Measurements from ENCODE around the gene HOXA5.
A peak's percentile ranks its signal among the peaks of the same experiment; 100 is the strongest.

The HOXA5 gene

DNA sequence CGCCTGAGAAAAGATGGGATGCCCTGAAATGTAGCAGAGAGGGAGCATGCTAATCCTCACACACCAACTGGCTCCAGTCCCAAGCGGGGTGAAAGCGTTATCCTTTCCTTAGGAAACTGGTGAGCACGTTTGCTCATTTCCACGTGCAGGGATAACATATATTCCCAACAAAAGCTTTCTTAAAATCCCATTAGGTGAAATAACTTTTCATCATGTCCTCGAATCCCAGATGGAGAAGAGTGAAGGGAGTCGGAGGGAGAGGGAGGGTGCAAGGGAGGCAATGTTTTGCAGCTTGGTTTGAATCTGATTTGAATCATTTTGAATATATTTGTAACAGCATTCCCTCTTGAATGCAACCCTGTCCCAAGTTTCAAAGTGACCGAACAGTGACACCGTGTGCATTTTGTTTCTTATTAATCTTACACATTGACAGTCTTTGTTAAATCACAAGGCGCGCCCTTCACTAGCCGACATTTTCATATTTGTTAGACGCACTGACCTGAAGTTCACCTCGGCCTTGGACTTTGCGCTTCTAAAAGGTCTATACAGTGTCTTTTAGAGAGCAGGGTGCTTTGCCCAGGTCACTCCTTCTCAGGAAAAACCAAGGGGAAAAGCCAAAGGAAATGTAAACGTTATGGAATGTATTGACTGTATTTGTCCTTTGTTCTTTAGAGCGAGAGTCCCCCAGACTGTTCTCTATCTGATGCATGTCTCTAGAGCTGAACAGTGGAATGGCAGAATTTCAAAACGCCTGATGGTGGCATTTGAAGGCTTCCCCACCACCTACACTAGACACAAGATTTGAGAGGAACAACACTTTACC lies 9.9 kb downstream of the HOXA5 start:
- no peak overlapping the region for H3K4me3 ChIP-seq (ENCODE audit: severe bottlenecking)
- DNase-seq (ENCODE audit: low spot score) (no peak), ATAC-seq (ENCODE audit: low read depth) (no peak)
- no peaks in the 10 kb centered on the region for H3K36me3 ChIP-seq (ENCODE audit: low read depth)
- H3K9me3 ChIP-seq (ENCODE audit: severe bottlenecking), result no peaks in the 10 kb centered on the region
- TF ChIP-seq, protein P1, sequence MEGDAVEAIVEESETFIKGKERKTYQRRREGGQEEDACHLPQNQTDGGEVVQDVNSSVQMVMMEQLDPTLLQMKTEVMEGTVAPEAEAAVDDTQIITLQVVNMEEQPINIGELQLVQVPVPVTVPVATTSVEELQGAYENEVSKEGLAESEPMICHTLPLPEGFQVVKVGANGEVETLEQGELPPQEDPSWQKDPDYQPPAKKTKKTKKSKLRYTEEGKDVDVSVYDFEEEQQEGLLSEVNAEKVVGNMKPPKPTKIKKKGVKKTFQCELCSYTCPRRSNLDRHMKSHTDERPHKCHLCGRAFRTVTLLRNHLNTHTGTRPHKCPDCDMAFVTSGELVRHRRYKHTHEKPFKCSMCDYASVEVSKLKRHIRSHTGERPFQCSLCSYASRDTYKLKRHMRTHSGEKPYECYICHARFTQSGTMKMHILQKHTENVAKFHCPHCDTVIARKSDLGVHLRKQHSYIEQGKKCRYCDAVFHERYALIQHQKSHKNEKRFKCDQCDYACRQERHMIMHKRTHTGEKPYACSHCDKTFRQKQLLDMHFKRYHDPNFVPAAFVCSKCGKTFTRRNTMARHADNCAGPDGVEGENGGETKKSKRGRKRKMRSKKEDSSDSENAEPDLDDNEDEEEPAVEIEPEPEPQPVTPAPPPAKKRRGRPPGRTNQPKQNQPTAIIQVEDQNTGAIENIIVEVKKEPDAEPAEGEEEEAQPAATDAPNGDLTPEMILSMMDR (IDR thresholded peaks at IDR 0.05; ENCODE audit: poor library complexity, severe bottlenecking), result no peak
- H3K27me3 ChIP-seq (ENCODE audit: insufficient read depth, poor library complexity, severe bottlenecking), result no peaks in the 10 kb centered on the region
- H3K27ac ChIP-seq (ENCODE audit: poor library complexity, severe bottlenecking), result peak overlapping the region; percentile 21
- peaks cover 27% of the 10 kb centered on the region for H3K4me1 ChIP-seq (ENCODE audit: insufficient read depth, poor library complexity, severe bottlenecking)

DNA sequence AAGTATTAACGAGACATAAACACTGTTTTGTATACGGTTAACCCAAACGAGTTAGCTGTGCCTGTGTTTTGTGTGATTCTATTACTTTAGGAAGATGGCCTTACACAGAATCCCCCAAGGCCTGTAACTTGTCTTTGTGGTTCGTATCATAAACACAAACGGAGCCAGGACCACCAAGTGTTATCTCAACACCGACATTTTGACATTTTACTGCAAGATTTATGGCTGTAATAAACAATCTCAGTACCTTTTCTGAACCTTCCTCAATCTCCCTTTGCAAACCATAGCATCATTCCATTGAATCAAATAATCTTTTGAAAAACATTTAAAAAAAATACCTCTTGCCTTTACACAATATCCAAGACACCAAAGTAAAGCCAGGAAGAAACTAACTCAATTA lies 10.5 kb downstream of the HOXA5 start:
- TF ChIP-seq, protein P1 (IDR thresholded peaks at IDR 0.05; ENCODE audit: poor library complexity, severe bottlenecking), result no peak
- ATAC-seq (ENCODE audit: low read depth), result no peak
- Histone ChIP-seq H3K9me3 (ENCODE audit: severe bottlenecking) (no peaks in the 10 kb centered on the region), H3K27ac (ENCODE audit: poor library complexity, severe bottlenecking) (no peak overlapping the region), H3K4me3 (ENCODE audit: severe bottlenecking) (no peak overlapping the region), H3K27me3 (ENCODE audit: insufficient read depth, poor library complexity, severe bottlenecking) (no peaks in the 10 kb centered on the region), H3K4me1 (ENCODE audit: insufficient read depth, poor library complexity, severe bottlenecking) (peaks cover 27% of the 10 kb centered on the region), H3K36me3 (ENCODE audit: low read depth) (no peaks in the 10 kb centered on the region)
- DNase-seq (ENCODE audit: low spot score), result no peak

DNA sequence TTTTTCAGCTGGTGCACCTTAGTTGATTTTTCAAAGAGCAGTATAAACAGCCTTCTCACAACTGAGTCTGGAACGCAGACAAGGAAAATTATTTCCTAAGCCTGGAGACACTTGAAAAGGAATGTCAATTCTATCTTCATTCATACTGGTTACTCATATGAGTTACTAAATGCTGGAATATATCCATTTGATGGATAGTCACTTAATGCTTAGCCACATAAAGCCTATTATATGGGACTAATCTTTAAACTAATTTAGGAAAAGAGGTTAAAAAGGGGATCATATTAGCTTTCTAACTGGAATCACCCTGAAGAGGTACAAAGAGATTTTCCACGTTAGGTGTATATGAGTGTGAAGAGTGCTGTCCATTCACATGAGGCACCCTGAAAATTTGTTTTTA lies 11.3 kb downstream of the HOXA5 start:
- Histone ChIP-seq H3K9me3 (ENCODE audit: severe bottlenecking) (no peaks in the 10 kb centered on the region), H3K36me3 (ENCODE audit: low read depth) (no peaks in the 10 kb centered on the region), H3K27ac (ENCODE audit: poor library complexity, severe bottlenecking) (no peak overlapping the region), H3K4me1 (ENCODE audit: insufficient read depth, poor library complexity, severe bottlenecking) (peaks cover 27% of the 10 kb centered on the region), H3K27me3 (ENCODE audit: insufficient read depth, poor library complexity, severe bottlenecking) (no peaks in the 10 kb centered on the region), H3K4me3 (ENCODE audit: severe bottlenecking) (no peak overlapping the region)
- TF ChIP-seq, protein P1 (IDR thresholded peaks at IDR 0.05; ENCODE audit: poor library complexity, severe bottlenecking), result no peak
- ATAC-seq (ENCODE audit: low read depth) (no peak), DNase-seq (ENCODE audit: low spot score) (no peak)

DNA sequence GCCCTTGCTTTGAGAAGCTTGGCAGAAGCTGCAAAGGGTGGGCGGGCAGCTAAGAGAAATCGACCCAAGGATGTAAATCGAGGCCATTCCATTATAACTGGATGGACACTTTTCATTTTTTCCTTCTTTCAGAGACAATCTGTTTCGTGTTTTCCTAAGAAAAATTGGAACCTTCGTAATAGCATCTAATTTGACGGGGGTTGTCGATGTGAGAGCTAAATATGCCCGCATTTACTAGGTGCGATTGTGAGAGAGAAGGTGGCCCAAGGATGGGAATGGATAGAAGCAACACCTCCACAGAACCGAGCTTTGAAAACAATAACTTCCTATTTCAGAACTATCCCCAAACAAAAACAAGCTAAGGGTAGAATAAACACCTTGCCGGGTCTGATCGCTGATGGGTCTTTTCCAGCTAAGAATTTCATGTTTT lies 12.1 kb downstream of the HOXA5 start:
- Histone ChIP-seq H3K27me3 (ENCODE audit: insufficient read depth, poor library complexity, severe bottlenecking) (no peaks in the 10 kb centered on the region), H3K27ac (ENCODE audit: poor library complexity, severe bottlenecking) (peak overlapping the region; percentile 62), H3K4me3 (ENCODE audit: severe bottlenecking) (peak overlapping the region; percentile 61), H3K9me3 (ENCODE audit: severe bottlenecking) (no peaks in the 10 kb centered on the region), H3K4me1 (ENCODE audit: insufficient read depth, poor library complexity, severe bottlenecking) (peaks cover 27% of the 10 kb centered on the region), H3K36me3 (ENCODE audit: low read depth) (no peaks in the 10 kb centered on the region)
- DNase-seq (ENCODE audit: low spot score) (no peak), ATAC-seq (ENCODE audit: low read depth) (no peak)
- TF ChIP-seq, protein P1 (IDR thresholded peaks at IDR 0.05; ENCODE audit: poor library complexity, severe bottlenecking), result no peak
